LNCaP clone FGC (cell line): ENCODE results near the gene STK32C.

Experiments used
- DNase-seq: peaks from one replicate; pipeline ENCODE4 v3.0.0-alpha.2; 2011; ENCODE audit warnings: low read depth
- H3K4me3 ChIP-seq: 2 replicates; pipeline ENCODE4 v1.5.1; 2011; ENCODE audit warnings: mild to moderate bottlenecking, low read depth, low read length, control low read depth
- CTCF ChIP-seq: IDR thresholded peaks from 2 replicates; pipeline ENCODE4 v1.5.1; 2012; ENCODE audit warnings: mild to moderate bottlenecking; ENCODE audit not compliant: control insufficient read depth, insufficient read depth; ENCODE audit errors: extremely low read depth

Gene STK32C

GRCh38 chr10:132240156-132240555, 67.6 kb downstream of the STK32C start:
- DNase-seq: no peak
- no peak for TF ChIP-seq CTCF
- no peak overlapping the region for H3K4me3 ChIP-seq

- no peak for TF ChIP-seq CTCF
- no peak for DNase-seq
- H3K4me3 ChIP-seq: no peak overlapping the region
Measured at GRCh38 chr10:132239126-132240031, 68.4 kb downstream of the STK32C start.

GRCh38 chr10:132238371-132239125, 69.2 kb downstream of the STK32C start:
- DNase-seq: no peak
- no peak for TF ChIP-seq CTCF
- H3K4me3 ChIP-seq: no peak overlapping the region

GRCh38 chr10:132237871-132238270, 69.9 kb downstream of the STK32C start:
- no peak overlapping the region for H3K4me3 ChIP-seq
- TF ChIP-seq CTCF: no peak
- DNase-seq: no peak

GRCh38 chr10:132237396-132237795, 70.4 kb downstream of the STK32C start:
- no peak overlapping the region for H3K4me3 ChIP-seq
- no peak for TF ChIP-seq CTCF
- no peak for DNase-seq

- no peak overlapping the region for H3K4me3 ChIP-seq
- DNase-seq: no peak
- no peak for TF ChIP-seq CTCF
Measured at GRCh38 chr10:132236881-132237280, 70.9 kb downstream of the STK32C start.
